Upper lobe of left lung (tissue), 4 donors: ENCODE data around the gene CYB5R4.

Source experiments
- CTCF ChIP-seq, 6 experiments: fragments of 450-650 bp in 4 of 6; fragments of 200-600 bp in 2 of 6; sonication (generic) in 2 of 6; IDR thresholded peaks; one replicate each; pipeline ENCODE4 v1.5.1; 2016 to 2019; ENCODE audit warnings: antibody characterized with exemption in 6 of 6
- EP300 ChIP-seq, 4 donors: sonication (generic); formaldehyde crosslinking; IDR thresholded peaks; one replicate each; pipeline ENCODE4 v1.5.1; 2017; ENCODE audit warnings: antibody characterized with exemption in 4 of 4, control low read depth in 2 of 4
- POLR2A ChIP-seq, 4 donors: fragments of 450-650 bp; IDR thresholded peaks; one replicate each; pipeline ENCODE4 v1.5.1; 2016 to 2017; ENCODE audit warnings: antibody characterized with exemption in 4 of 4, mild to moderate bottlenecking in 2 of 4
- POLR2AphosphoS5 ChIP-seq, 2 donors: sonication (generic); formaldehyde crosslinking; IDR thresholded peaks; one replicate each; pipeline ENCODE4 v1.5.1; 2017; ENCODE audit warnings: antibody characterized with exemption in 2 of 2

GRCh38 chr6:84003654-84004053 lies 144.2 kb downstream of the CYB5R4 start:
- TF ChIP-seq CTCF (IDR thresholded peaks at IDR 0.05) (no peak), POLR2A (IDR thresholded peaks at IDR 0.05) (no peak), EP300 (IDR thresholded peaks at IDR 0.05) (no peak), POLR2AphosphoS5 (IDR thresholded peaks at IDR 0.05) (no peak)
